Activated CD8-positive, alpha-beta T cell treated with anti-CD3 and anti-CD28 coated beads, Interleukin-2, amount 10 ng/mL, durations not matched to agents 7 days and 5 days (primary cell): ENCODE measurements around the gene ASCL3. TPM values are rescaled to one million over a fixed set of nuclear protein-coding genes. Genes with fewer than 3 reads are reported as not detected.
"Not testable (repeated sequence)": the region's sequence is repeated elsewhere in the genome, so short reads cannot be mapped to it uniquely, and the experiment has no call there.

Experiments used
- ATAC-seq: fragments of 150-1000 bp; cut with Tn5 transposase; one replicate; pipeline ENCODE4 v1.10.0; 2021; ENCODE audit warnings: moderate library complexity
- CTCF ChIA-PET: fragments of 350-600 bp; sonication (Branson Sonifier 250); formaldehyde crosslinking; loops from one replicate; lab custom pipeline; 2021; ENCODE audit warnings: antibody characterized with exemption; lab: Charles Lee
- POLR2A ChIA-PET: fragments of 350-600 bp; sonication (Branson Sonifier 250); formaldehyde crosslinking; loops from one replicate; lab custom pipeline; 2021; ENCODE audit warnings: antibody characterized with exemption; lab: Charles Lee
- DNase-seq: peaks from one replicate; pipeline ENCODE4 v3.0.0-alpha.2; 2020
- H3K27ac Mint-ChIP-seq: one replicate; pipeline ENCODE4 v1.8.0; 2021; ENCODE audit warnings: mild to moderate bottlenecking, mixed read lengths
- H3K27me3 Mint-ChIP-seq: one replicate; pipeline ENCODE4 v1.8.0; 2021; ENCODE audit warnings: low read depth, mixed read lengths
- H3K36me3 Mint-ChIP-seq: one replicate; pipeline ENCODE4 v1.8.0; 2021; ENCODE audit warnings: low read depth, mixed read lengths
- H3K4me1 Mint-ChIP-seq: one replicate; pipeline ENCODE4 v1.8.0; 2021; ENCODE audit warnings: low read depth, mixed read lengths
- H3K4me3 Mint-ChIP-seq: one replicate; pipeline ENCODE4 v1.8.0; 2021; ENCODE audit warnings: mild to moderate bottlenecking, mixed read lengths
- H3K9me3 Mint-ChIP-seq: one replicate; pipeline ENCODE4 v1.8.0; 2022; ENCODE audit warnings: mixed read lengths; ENCODE audit not compliant: insufficient read depth
- total RNA-seq, 2 experiments: library from RNA; stranded (reverse); gene quantifications; one replicate each; pipeline ENCODE4 v1.2.3, GENCODE V29; 2021

The ASCL3 gene, protein sequence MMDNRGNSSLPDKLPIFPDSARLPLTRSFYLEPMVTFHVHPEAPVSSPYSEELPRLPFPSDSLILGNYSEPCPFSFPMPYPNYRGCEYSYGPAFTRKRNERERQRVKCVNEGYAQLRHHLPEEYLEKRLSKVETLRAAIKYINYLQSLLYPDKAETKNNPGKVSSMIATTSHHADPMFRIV
- not detected for total RNA-seq

DNA sequence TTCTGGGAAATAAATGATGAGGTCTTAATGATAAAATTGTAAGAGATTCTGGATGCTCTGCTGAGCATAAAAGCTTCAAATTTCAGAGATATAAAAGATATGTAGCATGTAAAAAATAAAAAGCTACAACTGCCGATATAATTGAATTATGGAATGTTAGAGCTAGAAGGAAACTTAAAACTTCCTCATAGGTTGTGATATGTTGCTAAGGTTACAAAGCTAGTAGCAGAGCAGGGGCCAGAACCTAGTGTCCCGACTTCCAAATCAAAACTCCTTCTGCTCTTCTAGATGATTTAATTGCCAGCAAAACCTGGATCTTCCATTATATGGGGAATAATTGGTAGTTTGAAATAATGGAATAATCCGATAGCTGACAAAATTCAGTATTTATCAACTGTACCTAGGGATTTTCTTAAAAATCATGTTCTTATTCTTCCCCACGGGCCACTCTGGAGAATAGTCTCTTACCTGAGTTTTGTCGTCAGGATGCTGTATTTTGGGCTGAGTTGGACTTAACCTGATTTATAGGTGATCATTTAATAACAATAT lies at the start of gene ASCL3:
TSS of gene ASCL3 (minus strand) at position 499 of the 549 bp plus-strand sequence. CDS start 4,855 bp downstream, outside the sequence.
- DNase-seq (no peak), ATAC-seq (no peak)
- Mint-ChIP-seq H3K27me3 (peaks cover 23% of the 10 kb centered on the region), H3K27ac (no peak within 1 kb of the TSS), H3K36me3 (peaks cover 9% of the 10 kb centered on the region), H3K4me1 (no peaks in the 10 kb centered on the region), H3K4me3 (no peak within 1 kb of the TSS), H3K9me3 (no peaks in the 10 kb centered on the region)
- ChIA-PET POLR2A (no interaction called here), CTCF (interaction anchor here (1.0 to 1.2 kb wide), 2 partner anchors 17 to 29 kb away, joined by 3 to 4 read pairs; no protein-coding TSS in a partner anchor)

DNA sequence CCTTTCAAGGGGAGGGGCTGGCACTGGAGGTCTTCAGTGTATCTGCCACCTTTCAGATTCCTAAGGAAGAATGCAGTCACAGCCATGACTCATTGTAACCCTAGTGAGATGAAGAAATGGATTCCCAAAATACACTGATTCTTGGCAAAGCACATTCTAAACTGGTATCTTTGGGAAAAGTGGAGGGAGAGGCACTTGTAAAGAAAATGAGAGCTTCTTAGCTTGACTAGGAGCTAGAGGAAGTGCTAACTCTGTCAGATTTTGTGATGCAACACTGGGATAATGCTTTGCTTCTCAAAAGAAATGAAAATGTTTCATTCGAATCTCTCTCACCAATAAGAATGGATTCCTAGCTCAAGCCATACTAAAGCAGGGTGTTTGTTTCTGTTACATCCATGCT lies 46.6 kb upstream of the ASCL3 start:
- ChIA-PET POLR2A (no interaction called here), CTCF (interaction anchor here (4.0 kb wide), 1 partner anchor 27 kb away, joined by 16 read pairs; no protein-coding TSS in a partner anchor)
- Mint-ChIP-seq H3K27ac (no peak overlapping the region), H3K4me3 (no peak overlapping the region), H3K4me1 (peaks cover 9% of the 10 kb centered on the region), H3K9me3 (no peaks in the 10 kb centered on the region), H3K36me3 (no peaks in the 10 kb centered on the region), H3K27me3 (peaks cover 23% of the 10 kb centered on the region)
- DNase-seq: no peak
- no peak for ATAC-seq

GRCh38 chr11:8988329-8989234 lies 45.8 kb upstream of the ASCL3 start:
- Mint-ChIP-seq H3K4me3 (no peak overlapping the region), H3K27ac (no peak overlapping the region), H3K4me1 (peaks cover 9% of the 10 kb centered on the region), H3K9me3 (no peaks in the 10 kb centered on the region), H3K27me3 (peaks cover 18% of the 10 kb centered on the region), H3K36me3 (no peaks in the 10 kb centered on the region)
- DNase-seq (no peak), ATAC-seq (no peak)
- ChIA-PET POLR2A (interaction anchor here (1.1 kb wide), 1 partner anchor 24 kb away, joined by 3 read pairs; the partner anchor contains the start of gene TMEM9B), CTCF (interaction anchor here (1.2 to 4.0 kb wide), 4 partner anchors 9 to 149 kb away, joined by 3 to 16 read pairs (median 6); no protein-coding TSS in a partner anchor)

GRCh38 chr11:8987446-8987845 lies 44.6 kb upstream of the ASCL3 start:
- H3K4me3 Mint-ChIP-seq: no peak overlapping the region
- DNase-seq (no peak), ATAC-seq (peak; percentile 42)
- peaks cover 16% of the 10 kb centered on the region for H3K27me3 Mint-ChIP-seq
- POLR2A ChIA-PET: interaction anchor here (1.1 kb wide), 1 partner anchor 23 kb away, joined by 3 read pairs; the partner anchor contains the start of gene TMEM9B
- CTCF ChIA-PET: interaction anchor here (1.2 to 4.0 kb wide), 4 partner anchors 10 to 150 kb away, joined by 3 to 16 read pairs (median 6); no protein-coding TSS in a partner anchor
- peaks cover 9% of the 10 kb centered on the region for H3K4me1 Mint-ChIP-seq
- H3K9me3 Mint-ChIP-seq: no peaks in the 10 kb centered on the region
- H3K27ac Mint-ChIP-seq: no peak overlapping the region
- no peaks in the 10 kb centered on the region for H3K36me3 Mint-ChIP-seq

DNA sequence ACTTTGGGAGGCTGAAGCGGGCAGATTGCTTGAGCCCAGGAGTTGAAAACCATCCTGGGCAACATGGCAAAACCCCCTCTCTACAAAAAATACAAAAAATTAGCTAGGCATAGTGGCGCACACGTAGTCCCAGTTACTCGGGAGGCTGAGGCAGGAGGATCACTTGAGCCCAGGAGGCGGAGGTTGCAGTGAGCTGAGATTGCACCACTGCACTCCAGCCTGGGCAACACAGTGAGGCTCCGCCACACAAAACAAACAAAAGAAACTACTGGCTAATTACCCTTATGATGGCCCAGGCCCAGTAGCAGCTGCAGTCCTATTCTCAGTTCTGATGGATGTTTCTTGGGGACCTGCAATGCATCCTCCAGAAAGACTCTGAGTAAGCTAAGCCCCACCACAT lies 44.0 kb upstream of the ASCL3 start:
- H3K9me3 Mint-ChIP-seq, ATAC-seq, H3K4me1 Mint-ChIP-seq, H3K4me3 Mint-ChIP-seq, H3K36me3 Mint-ChIP-seq, POLR2A ChIA-PET, H3K27ac Mint-ChIP-seq, DNase-seq: not testable (repeated sequence)
- peaks cover 15% of the 10 kb centered on the region for H3K27me3 Mint-ChIP-seq
- CTCF ChIA-PET: interaction anchor here (1.1 to 4.0 kb wide), 4 partner anchors 11 to 151 kb away, joined by 3 to 16 read pairs (median 4); no protein-coding TSS in a partner anchor

GRCh38 chr11:8985462-8985861 lies 42.6 kb upstream of the ASCL3 start:
- DNase-seq (no peak), ATAC-seq (no peak)
- H3K4me1 Mint-ChIP-seq: peaks cover 9% of the 10 kb centered on the region
- H3K27me3 Mint-ChIP-seq: peaks cover 10% of the 10 kb centered on the region
- ChIA-PET CTCF (interaction anchor here (1.2 to 1.6 kb wide), 2 partner anchors 31 to 152 kb away, joined by 3 read pairs; no protein-coding TSS in a partner anchor), POLR2A (no interaction called here)
- no peaks in the 10 kb centered on the region for H3K36me3 Mint-ChIP-seq
- H3K4me3 Mint-ChIP-seq: no peak overlapping the region
- no peaks in the 10 kb centered on the region for H3K9me3 Mint-ChIP-seq
- no peak overlapping the region for H3K27ac Mint-ChIP-seq

- Mint-ChIP-seq H3K9me3 (no peaks in the 10 kb centered on the region), H3K27me3 (no peaks in the 10 kb centered on the region), H3K27ac (no peak overlapping the region), H3K4me3 (no peak overlapping the region), H3K36me3 (no peaks in the 10 kb centered on the region), H3K4me1 (peaks cover 9% of the 10 kb centered on the region)
- CTCF ChIA-PET: interaction anchor here (0.9 to 1.2 kb wide), 3 partner anchors 8 to 110 kb away, joined by 3 read pairs; no protein-coding TSS in a partner anchor
- ATAC-seq: no peak
- no peak for DNase-seq
- POLR2A ChIA-PET: no interaction called here
Measured at GRCh38 chr11:8983552-8983951, 40.7 kb upstream of the ASCL3 start.

DNA sequence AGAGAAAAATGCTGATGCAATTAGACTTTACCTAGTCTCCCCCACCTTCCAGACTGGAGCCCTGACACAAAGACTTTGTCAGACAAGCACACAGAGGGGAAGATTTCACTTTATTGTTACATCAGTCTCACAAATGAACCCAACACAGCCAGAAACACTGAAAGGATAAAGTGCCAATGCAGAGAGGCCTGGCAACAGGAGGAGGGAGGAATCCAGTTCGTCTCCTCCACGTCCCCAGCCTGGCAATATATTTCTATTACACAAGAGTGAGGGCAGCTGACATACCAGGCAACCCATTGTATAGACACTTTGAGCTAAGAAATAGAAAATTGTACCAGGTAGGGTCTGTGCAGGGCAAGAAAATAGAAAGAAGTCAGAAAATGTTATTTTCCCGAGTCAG lies 37.7 kb upstream of the ASCL3 start:
- Mint-ChIP-seq H3K27me3 (no peaks in the 10 kb centered on the region), H3K9me3 (no peaks in the 10 kb centered on the region), H3K4me1 (no peaks in the 10 kb centered on the region), H3K36me3 (no peaks in the 10 kb centered on the region), H3K4me3 (no peak overlapping the region), H3K27ac (no peak overlapping the region)
- DNase-seq (no peak), ATAC-seq (no peak)
- ChIA-PET POLR2A (no interaction called here), CTCF (interaction anchor here (1.0 to 1.3 kb wide), 2 partner anchors 35 to 66 kb away, joined by 3 to 4 read pairs; no protein-coding TSS in a partner anchor)

DNA sequence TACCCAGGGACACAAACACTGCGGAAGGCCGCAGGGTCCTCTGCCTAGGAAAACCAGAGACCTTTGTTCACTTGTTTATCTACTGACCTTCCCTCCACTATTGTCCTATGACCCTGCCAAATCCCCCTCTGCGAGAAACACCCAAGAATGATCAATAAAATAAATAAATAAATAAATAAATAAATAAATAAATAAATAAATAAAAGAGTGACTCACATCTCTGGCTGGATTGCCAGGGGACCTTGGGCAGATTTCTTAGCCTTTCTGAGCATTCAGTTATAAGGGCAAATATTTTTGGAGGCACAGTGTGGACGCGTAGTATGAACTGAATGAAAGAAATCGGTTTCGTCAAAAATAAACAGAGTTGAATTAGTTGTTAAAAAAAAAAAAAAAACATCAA lies 36.5 kb upstream of the ASCL3 start:
- H3K4me3 Mint-ChIP-seq, ATAC-seq, DNase-seq, H3K4me1 Mint-ChIP-seq, H3K9me3 Mint-ChIP-seq, H3K36me3 Mint-ChIP-seq, POLR2A ChIA-PET, H3K27ac Mint-ChIP-seq, H3K27me3 Mint-ChIP-seq, CTCF ChIA-PET: not testable (repeated sequence)

DNA sequence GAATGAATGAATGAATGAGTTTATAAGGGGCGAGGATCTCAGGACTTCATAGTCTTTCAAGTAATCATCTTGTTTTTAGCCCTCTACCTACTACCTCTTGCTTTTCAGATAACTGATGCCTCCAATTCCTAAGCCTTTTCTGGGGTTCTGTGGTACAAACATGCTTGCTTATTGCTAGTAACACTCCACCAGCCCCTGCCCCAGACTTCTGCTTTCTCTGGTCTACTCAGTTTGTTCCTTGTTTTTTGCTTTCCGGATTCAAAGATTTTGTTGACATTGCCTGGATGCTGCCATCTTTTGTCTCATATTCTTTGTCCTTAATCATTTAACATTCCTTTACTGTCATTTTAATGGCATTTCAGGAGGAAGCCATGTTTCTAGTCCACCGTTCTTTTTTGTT lies 30.3 kb upstream of the ASCL3 start:
- Mint-ChIP-seq H3K9me3 (no peaks in the 10 kb centered on the region), H3K27ac (no peak overlapping the region), H3K4me3 (no peak overlapping the region), H3K4me1 (no peaks in the 10 kb centered on the region), H3K27me3 (no peaks in the 10 kb centered on the region), H3K36me3 (no peaks in the 10 kb centered on the region)
- no peak for DNase-seq
- ChIA-PET CTCF (no interaction called here), POLR2A (no interaction called here)
- ATAC-seq: no peak

DNA sequence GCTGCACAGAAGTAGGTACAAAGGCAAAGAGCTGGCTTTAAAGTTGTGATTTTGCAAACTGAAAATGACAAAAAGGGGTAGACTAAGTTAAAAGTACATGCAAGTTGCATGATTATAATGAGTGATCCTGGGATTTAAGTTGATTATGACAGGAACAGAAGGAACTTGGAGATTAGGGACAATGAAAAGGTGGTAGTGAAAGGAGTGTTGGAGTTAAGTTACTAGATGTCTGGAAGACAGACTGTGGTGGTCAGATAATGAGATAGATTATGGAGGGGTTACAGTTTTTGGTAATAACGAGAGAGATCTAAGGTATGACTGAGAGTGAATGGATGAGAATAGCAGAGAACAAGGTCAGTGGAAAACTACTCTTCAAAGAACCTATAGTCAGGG lies 29.1 kb upstream of the ASCL3 start:
- CTCF ChIA-PET: interaction anchor here (0.6 to 1.7 kb wide), 2 partner anchors 12 to 179 kb away, joined by 3 to 6 read pairs; no protein-coding TSS in a partner anchor
- DNase-seq (no peak), ATAC-seq (no peak)
- H3K4me1 Mint-ChIP-seq: no peaks in the 10 kb centered on the region
- H3K27ac Mint-ChIP-seq: no peak overlapping the region
- H3K9me3 Mint-ChIP-seq: no peaks in the 10 kb centered on the region
- POLR2A ChIA-PET: no interaction called here
- H3K4me3 Mint-ChIP-seq: no peak overlapping the region
- H3K27me3 Mint-ChIP-seq: no peaks in the 10 kb centered on the region
- H3K36me3 Mint-ChIP-seq: no peaks in the 10 kb centered on the region
